Neural progenitor cell (in vitro differentiated cells): ENCODE results near the gene TRAF2.

Experiments used
- CTCF ChIP-seq: fragments of 200-600 bp; sonication (generic); IDR thresholded peaks from 2 replicates; pipeline ENCODE4 v1.5.1; 2017; ENCODE audit warnings: antibody characterized with exemption, mild to moderate bottlenecking
- EZH2 ChIP-seq: fragments of 200-600 bp; sonication (generic); IDR thresholded peaks from 2 replicates; pipeline ENCODE4 v1.6.1; 2017; ENCODE audit warnings: antibody characterized with exemption, mild to moderate bottlenecking, moderate library complexity
- EZH2phosphoT487 ChIP-seq: fragments of 200-600 bp; sonication (generic); IDR thresholded peaks from 2 replicates; pipeline ENCODE4 v1.6.1; 2017; ENCODE audit warnings: antibody characterized with exemption

GRCh38 chr9:136920069-136920468, 33.8 kb downstream of the TRAF2 start:
- no peak for TF ChIP-seq EZH2phosphoT487
- no peak for TF ChIP-seq CTCF
- TF ChIP-seq EZH2 = no peak
